ENCODE data around the gene SYT17.

SYT17 gene

DNA sequence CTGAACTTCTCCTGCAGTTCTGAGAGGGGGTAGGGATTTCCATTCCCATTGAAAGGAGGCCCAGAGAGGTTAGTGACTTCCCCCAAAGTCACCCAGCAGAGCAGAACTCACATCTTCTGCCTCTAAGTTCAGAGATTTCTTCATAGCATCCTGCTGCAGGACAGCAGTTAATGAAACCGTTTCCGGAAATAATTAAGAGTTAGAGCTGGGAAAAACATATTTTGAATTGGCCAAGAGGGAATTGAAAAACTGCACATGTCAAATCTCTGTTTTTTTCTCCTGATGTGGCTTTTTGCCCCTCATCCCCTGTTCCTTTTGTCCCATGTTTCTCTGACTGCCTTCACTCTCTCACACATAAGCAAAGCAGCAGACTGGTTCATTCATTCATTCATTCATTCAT lies 27.6 kb upstream of the SYT17 start:
- no peak for DNase-seq

DNA sequence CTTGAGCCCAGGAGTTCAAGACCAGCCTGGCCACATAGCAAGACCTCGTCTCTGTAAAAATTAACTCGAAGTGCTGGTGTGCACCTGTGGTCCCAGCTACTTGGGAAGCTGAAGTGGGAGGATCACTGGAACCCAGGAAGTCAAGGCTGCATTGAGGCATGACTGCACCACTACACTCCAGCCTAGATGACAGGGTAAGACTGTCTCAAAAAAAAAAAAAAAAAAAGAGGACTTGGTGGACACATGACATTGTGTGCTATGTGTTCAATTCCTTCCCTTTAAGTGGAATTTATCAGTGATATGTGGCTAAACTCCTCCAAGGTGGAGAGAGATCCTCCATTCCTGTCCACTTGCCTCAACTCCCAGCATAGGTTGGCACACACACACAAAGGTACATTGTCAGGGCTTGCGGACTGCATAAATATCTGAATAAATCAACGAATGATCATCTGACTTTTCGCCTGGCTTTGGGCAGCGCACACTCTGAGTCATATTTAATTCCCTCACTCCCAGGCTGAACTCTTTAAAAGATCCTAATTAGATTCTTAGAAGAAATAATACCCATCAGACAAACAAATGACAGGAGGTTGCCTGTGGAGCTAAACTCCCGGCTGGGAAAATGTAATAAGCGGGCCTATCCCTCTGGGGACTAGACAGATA lies 25.0 kb upstream of the SYT17 start:
- no peak for DNase-seq

DNA sequence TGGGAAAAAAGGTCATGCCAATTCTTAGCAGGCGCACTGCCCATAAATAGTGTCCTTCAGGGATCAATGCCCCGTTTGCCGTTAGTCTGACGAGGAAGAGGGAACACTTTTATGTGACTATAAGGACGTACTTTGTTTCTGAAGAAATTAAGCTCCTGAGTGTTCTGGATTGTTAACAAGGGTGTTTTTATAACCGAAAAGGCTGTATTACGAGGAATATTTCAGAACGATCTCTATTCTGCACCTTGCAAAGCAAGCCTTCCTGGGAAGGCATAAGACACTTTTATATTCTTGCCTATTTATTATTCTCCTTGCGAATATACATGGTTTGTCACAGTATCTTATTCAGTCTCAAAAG lies 24.5 kb upstream of the SYT17 start:
- DNase-seq: no peak

DNA sequence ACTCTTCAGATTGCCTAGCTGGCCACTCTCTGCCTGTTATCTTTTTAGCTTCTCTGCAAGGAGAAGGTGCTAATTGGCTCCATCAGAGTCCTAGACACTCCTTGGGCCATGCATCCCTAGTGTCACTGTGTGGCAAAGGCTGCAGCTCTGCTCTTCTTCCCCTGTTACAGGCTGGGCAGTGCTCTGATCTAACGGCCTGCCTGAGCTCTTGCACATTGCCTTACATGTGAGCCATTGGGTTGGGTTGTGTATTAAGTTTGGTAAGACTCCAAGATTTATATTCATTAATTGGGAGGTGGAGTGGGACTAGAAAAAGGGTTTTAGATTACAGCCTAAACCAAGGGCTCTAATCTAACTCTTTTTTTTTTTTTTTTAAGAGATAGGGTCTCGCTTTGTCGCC lies 23.0 kb upstream of the SYT17 start:
- no peak for DNase-seq

DNA sequence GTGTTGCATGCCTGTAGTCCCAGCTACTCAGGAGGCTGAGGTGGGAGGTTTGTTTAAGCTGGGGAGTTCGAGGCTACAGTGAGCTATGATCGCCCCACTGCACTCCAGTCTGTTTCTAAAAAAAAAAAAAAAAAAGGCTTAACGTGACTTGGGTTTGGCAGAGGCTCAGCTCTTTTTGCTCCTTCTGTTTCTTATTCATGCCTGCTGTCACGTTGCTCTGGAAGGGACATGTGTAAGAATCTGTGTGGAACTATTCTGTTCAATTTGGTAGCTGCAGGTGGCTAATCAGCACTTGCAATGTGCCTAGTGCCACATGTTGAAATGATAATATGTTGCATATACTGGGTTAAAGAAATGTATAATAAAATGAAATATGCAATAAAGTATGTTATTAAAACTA lies 20.9 kb upstream of the SYT17 start:
- DNase-seq: no peak

DNA sequence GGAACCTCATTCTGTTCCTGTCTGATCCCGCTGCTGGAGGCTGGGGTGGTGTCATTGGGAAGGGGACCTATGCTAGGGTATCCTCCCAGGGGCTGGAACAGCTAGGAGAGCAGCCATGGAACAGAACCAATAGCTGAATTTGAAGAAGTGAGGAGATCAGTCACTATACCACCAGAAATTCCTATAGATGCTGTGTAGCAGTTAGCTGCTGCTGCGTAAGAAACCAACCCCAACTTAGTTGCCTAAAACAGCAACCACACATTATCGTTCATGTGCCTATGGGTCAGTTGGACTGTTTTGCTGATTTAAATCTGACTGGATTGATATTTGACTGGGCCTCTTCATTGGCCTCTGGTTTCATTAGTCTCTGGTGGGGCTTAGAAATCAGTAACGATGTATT lies 20.4 kb upstream of the SYT17 start:
- no peak for DNase-seq

DNA sequence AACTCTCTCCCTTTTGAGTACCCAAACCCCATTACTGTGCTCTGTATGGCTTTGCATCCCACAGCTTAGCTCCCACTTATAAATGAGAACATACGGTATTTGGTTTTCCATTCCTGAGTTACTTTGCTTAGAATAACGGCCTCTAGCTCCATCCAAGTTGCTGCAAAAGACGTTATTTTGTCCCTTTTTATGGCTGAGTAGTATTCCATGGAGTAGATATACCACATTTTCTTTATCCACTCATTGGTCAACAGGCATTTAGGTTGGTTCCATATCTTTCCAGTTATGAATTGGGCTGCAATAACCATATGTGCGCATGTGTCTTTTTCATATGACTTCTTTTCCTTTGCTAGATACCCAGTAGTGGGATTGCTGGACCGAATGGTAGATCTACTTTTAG lies 19.9 kb upstream of the SYT17 start:
- no peak for DNase-seq

DNA sequence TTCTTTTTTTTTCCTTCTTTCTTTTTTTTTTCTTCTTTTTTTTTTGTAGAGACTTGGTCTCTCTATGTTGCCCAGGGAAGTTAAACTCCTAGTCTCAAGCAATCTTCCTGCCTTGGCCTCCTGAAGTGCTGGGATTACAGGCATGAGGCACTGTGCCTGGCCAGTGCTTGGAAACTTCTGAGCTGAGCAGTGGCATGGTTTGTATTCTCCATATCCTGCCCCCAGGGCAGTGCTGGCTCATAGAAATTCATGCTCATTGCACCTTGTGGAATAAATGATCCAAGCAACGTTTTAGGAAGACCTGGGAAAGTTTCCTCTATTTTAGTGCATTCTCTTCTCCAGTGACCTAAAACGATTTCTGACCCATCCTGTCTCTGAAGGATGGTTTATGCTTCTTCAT lies 16.7 kb upstream of the SYT17 start:
- DNase-seq: no peak

DNA sequence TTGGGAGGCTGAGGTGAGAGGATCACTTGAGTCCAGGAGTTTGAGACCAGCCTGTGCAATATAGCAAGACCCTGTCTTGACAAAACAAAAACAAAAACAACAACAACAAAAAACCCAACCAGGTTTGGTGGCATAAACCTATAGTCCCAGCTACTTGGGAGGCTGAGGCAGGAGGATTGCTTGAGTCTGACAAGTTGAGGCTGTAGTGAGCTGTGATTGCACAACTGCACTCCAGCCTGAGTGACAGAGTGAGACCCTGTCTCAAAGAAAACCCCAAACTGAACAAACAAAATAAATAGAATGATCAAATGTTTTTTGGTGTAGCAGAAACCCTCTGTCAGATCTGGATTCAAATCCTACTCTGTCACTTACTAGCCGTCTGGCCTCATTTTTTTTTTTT lies 16.0 kb upstream of the SYT17 start:
- DNase-seq: no peak

DNA sequence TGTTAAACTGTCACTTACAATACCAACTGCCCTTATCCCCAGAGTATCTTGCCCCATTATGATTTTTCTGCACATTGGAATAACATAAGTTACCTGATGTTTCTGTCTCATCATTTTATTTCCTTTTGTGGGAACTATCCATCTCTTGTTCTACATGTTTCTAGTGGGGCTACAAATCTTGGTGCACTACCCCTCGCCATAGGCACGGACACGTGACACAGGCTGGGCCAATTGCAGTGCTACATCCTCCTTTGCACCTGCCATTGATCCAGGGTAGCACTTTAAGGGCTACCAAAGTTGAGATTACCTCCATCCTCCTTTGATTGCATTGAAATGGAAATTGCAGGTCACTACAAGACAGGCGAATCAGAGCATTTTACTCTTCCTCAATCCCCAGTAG lies 14.2 kb upstream of the SYT17 start:
- DNase-seq: no peak

DNA sequence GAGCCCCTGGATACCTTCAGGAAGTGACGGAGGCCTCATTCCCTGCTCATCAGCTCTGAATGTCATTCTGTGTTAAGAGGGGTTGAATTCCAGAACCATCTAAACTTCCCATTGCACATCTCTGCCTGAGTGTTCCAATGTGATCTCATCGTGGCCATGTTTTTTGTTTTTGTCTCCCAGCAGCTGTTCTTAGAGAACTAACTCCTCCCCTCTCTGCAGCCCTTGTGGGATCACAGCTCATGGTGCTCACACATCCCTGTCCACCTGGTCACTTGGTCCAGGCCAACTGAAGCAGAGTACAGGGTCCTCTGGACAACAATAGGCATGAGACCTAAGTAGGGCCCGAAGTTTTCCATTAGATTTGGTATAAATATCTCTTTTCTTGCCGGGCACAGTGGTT lies 6.0 kb upstream of the SYT17 start:
- no peak for DNase-seq

DNA sequence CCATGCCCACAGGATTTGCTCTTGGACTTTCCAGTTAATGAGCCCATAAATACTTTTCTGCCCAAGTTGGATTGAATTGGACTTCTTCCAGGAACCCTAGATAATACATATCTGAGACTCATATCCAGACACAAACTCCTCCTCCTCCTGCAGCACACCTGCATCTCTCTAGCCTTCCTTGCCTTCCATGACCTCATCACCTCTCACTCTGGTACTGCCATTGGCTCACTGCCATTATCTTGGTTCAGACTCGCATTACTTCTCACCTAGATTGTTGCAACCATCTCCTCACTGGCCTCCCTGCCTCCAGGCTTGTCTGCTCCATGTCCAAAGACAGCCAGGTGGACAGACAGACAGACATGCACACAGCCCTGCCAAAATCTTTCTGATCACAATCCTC lies 4.8 kb upstream of the SYT17 start:
- no peak for DNase-seq

DNA sequence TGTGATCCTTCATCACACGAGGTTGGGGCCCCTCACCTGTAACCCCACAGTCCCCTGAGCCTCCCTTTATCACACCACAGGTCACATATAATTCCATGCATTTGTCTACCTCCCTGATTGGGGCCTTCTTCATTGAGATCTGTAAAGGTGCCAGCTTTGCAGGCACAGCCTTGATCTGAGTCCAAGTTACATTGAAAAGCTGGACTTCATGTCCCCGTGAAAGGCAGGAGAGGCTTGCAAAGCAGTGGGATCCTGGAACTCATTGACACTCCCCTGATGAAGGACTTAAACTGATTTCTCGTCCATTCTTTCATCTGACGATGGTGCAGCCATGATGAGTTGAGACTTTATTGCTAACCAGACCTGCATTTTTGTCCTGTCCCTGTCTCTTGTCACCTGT lies 3.8 kb upstream of the SYT17 start:
- no peak for DNase-seq

DNA sequence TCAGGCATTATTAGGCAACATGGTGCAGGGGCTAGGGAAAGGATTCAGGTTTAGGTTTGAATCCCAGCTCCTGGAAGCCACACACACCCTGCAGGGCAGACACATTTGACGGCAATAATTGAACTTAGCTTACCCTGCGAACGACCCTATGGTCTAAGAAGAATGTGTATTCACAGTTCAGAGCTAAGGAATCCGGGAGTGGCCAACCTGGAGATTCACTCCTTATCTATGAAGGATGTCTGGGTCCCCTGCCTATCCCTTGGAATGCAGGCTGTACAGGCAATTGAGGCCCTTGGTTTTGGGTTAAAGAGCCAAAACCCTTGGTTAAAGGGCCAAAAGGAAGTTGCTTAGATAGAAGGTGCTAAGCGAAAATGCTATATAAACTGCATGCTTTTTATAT lies 2.9 kb upstream of the SYT17 start:
- DNase-seq: no peak

DNA sequence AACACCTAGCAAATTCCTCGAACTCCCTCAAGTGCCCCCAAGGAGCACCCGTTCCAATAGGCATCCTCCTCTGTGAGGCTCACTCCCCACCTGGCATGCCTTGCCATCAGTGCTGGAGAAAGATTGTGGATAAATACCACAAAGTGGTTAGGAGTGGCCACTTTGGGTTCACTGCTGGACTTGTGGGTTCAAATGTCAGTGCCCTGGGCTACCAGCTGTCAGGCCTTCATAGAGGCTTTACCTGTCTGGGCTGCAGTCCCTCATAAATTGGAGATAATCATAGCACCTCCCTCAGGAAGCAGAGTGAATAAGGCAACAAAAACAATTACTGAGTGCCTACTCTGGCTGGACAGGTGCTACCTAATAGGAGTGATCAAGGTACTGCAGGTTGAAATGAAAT lies 1.5 kb upstream of the SYT17 start:
- peak; percentile 48 for DNase-seq

DNA sequence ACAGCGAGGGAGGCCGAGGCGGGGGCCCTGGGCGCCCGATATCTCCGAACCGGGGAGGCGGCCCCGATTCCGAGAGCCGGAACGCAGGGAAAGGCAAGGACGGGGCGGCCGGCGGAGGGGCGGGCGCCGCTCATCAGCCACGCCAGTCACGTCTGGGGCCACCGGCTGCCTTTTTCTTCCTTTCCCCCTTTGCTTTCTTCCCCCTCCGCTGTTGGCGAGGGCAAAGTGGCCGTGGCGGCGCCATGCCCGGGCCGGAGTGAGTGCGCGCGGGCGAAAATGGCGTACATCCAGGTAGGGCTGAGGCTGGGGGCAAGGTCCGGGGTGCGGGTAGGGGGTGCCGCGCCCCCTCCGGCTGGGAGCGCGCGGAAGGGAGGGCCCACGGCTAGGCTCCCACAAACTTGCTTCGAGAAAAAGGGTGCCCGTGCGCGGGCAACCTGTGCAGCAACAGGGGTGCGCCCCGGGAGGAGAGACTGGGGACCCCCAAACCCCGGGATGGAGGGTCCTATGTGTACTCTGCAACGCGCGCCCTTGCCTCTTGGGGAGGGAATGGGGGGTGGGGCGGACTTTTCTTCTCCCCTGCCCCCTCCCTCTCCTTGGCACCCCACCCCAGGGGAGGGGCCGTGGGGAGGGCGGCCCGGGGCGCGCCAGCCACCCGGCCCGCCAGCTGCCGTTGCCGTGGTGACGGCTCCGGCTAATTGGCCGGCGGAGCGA lies 486 bp downstream of the SYT17 start:
- DNase-seq: peak; percentile 91

DNA sequence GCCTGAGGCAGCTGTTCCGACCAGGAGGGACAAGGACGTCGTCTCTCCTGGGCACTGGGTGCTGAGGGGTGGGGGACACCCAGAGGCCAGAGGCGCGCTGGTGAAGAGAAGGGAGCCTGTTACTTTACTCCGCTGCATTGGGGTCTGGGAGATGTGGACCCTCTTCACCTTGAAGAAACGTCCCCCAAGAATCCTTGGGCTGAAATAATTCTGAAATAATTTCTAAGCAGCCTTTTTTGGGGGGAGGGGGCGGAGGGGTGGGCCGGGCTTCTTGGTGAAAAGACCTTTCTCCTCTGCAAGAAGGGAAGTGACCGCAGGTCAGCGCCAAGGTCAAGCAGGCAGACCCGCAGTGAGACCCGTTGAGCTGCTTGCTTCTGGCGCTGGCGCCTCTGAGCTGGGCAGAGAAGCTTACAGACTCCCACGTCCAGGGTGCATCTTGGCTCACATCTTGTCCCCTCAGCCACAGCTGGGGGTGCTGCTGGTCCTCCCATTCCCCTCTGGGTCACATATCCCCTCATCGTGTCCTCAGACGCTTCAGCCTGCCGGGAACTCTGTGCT lies 1.1 kb downstream of the SYT17 start:
- no peak for DNase-seq

DNA sequence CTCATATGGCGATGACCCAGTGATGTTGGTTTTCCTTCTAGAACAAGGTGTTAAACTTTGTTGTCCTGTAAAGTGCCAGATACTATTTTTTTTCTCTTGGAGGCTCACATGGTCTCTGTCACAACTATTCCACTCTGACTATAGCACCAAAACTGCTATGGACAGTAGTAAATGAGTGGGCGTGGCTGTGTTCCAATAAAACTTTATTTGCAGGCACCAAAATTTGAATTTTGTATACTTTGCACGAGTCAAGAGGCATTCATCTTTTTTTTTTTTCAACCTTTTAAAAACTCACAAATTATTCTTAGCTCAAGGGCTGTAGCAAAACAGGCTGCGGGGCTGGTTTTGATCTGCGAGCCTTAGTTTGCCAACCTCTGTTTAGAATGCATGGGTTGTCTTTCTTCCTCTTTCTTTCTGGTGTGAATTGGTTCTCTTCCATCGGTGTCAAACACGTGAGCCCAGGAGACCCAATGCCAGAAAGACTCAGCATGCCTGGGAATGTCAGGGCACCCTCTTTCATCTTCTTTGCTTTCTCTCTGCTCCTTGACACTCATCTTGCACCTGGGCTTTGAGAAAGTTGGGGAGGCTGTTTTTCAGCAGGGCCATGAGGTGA lies 2.1 kb downstream of the SYT17 start:
- no peak for DNase-seq

DNA sequence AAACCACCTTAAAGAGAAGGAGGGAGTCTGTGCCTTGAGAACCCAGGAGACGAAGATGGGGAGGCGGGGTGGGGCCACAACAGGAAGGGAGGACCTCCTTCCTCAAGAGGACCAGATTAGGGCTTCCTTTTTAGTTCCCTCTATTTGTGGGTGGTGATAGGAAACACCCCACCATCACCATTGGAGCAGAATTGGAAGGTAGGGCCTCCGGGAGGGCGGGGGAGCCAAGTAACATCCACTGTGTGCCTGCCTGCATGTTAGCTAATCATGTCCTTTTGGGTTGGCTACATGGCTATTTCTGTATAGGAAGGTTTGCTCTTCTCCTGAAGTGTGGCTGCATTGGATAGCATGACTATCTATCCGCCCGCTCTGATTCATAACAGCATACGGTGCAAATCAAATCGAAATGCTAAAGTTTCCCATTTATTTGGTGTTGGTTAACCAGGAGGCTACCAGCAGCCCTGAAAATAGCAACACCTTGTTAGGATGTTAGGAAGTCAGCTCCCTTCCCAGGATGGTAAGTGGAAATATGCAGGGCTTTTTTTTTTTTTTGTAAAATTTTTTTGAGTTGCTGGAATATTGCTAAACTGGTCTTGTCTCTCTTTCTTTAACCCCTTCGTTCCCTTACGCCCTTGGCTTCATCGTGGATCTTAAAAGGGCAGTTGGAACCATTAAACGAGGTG lies 4.2 kb downstream of the SYT17 start:
- no peak for DNase-seq

DNA sequence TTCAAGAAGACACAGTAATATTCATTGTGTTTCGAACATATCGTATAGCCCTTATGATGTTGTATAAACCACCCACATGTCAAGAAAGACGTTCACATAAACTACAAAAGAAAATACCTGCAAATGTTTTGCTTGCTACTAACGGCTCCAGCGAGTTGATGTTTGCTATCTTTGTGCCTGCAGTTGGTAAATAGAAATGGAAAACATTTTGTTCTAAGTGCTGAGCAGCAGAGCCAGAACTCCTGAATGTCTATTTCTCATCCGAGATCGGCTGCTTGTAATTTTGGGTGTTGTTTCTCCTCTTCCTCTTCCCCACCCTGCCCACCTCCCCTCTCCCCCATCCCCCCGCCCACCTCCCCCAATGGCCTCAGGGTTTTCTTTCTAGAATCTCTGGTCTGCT lies 5.0 kb downstream of the SYT17 start:
- DNase-seq: no peak

DNA sequence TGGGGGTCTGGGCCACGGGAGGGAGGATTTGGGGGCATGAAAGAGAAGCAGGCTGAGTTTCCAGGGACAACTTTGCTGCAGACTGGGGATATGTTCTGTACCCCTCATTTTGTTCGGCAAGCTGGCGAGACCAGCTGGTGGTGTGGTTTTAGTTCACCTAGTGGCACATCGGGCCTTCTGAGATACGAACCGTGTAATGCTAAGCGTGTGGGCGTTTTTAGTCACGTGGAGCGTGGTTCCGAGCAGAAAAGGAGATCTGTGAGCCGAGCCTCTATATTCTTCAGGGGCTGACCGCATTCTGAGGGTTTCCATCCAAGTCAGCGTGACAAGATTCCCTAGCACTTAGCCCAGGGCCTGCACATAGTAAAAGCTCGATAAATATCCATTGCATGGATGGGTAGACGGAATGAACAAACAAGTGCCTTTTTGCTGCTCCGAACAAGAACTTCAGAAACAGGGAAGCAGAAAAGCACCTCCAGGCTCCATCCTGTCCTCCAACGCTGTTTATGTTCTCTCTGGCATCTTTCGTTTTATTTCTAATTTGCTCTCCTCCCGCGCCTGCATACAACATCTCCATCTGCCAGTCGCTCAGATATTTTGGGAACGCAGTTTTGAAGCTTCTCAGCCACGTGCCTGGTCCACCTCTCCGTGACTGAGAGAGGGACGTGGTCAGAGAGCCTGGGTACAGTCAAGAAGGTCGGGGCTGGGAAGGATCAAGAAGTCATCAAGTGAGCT lies 5.8 kb downstream of the SYT17 start:
- no peak for DNase-seq

DNA sequence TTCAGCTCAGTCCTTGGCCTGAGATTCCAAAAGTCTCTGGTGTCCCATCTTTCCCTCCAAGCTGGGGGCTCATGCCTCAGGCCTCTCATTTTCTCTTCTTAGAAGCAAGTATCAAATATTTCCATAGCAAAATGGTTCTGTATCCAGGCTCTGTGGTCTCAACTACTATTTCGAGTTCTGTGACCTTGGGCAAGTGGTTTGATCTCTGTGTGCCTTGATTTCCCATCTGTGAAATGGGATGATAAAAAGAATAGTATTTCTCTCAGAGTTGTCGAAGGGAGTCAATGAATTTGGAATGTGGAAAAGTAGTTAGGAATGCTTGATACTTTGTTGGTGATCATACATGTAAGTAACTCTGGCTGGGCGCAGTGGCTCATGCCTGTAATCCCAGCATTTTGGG lies 6.4 kb downstream of the SYT17 start:
- no peak for DNase-seq
